ENCODE data around the gene BCKDHA.
"Not testable (repeated sequence)": the region's sequence is repeated elsewhere in the genome, so short reads cannot be mapped to it uniquely, and the experiment has no call there.

The BCKDHA gene

GRCh38 chr19:41455936-41456335 lies 58.3 kb downstream of the BCKDHA start:
- in situ Hi-C loops (cut with HindIII; ENCODE audit: low sequenced_read_pairs): no loop called here
- TF ChIP-seq CTCF (IDR thresholded peaks at IDR 0.05; ENCODE audit: low read depth, low read length, missing control alignments): no peak
- no peak overlapping the region for H3K4me3 ChIP-seq (ENCODE audit: low read depth, low read length)
- DNase-seq (ENCODE audit: low read depth): no peak

GRCh38 chr19:41456342-41456918 lies 58.8 kb downstream of the BCKDHA start:
- in situ Hi-C loops (cut with HindIII; ENCODE audit: low sequenced_read_pairs): no loop called here
- TF ChIP-seq CTCF (IDR thresholded peaks at IDR 0.05; ENCODE audit: low read depth, low read length, missing control alignments): no peak
- DNase-seq (ENCODE audit: low read depth): no peak
- no peak overlapping the region for H3K4me3 ChIP-seq (ENCODE audit: low read depth, low read length)

GRCh38 chr19:41457241-41457640 lies 59.6 kb downstream of the BCKDHA start:
- TF ChIP-seq CTCF (IDR thresholded peaks at IDR 0.05; ENCODE audit: low read depth, low read length, missing control alignments): no peak
- in situ Hi-C loops (cut with HindIII; ENCODE audit: low sequenced_read_pairs): no loop called here
- no peak for DNase-seq (ENCODE audit: low read depth)
- no peak overlapping the region for H3K4me3 ChIP-seq (ENCODE audit: low read depth, low read length)

- in situ Hi-C loops (cut with HindIII; ENCODE audit: low sequenced_read_pairs): no loop called here
- no peak overlapping the region for H3K4me3 ChIP-seq (ENCODE audit: low read depth, low read length)
- TF ChIP-seq CTCF (IDR thresholded peaks at IDR 0.05; ENCODE audit: low read depth, low read length, missing control alignments): no peak
- DNase-seq (ENCODE audit: low read depth): no peak
Measured at GRCh38 chr19:41462497-41462896, 64.9 kb downstream of the BCKDHA start.

- H3K4me3 ChIP-seq (ENCODE audit: low read depth, low read length); DNase-seq (ENCODE audit: low read depth); in situ Hi-C loops (cut with HindIII; ENCODE audit: low sequenced_read_pairs): not testable (repeated sequence)
Measured at GRCh38 chr19:41463257-41464256, 65.9 kb downstream of the BCKDHA start.

Measured in astrocyte of the cerebellum (primary cell).